GM21723 (cell line): Measurements from ENCODE around the gene ETFDH.
"Not testable (repeated sequence)": the region's sequence is repeated elsewhere in the genome, so short reads cannot be mapped to it uniquely, and the experiment has no call there.

Experiments used
- ATAC-seq: cut with Tn5 transposase; IDR thresholded peaks from one replicate; pipeline ENCODE4 v1.9.1; 2021; ENCODE audit warnings: mild to moderate bottlenecking, moderate library complexity; ENCODE audit not compliant: unreplicated experiment

ETFDH gene

GRCh38 chr4:158671915-158672806 is at the start of gene ETFDH:
ETFDH (plus strand) TSS chr4:158672296; CDS start chr4:158672457, 161 bp downstream.
- peak; percentile 86 for ATAC-seq

- ATAC-seq: peak; percentile 95
Measured at GRCh38 chr4:158624889-158625478, 47.1 kb upstream of the ETFDH start.

GRCh38 chr4:158625544-158625943 is 46.6 kb upstream of the ETFDH start:
- ATAC-seq: no peak

GRCh38 chr4:158630893-158631292 is 41.2 kb upstream of the ETFDH start:
- ATAC-seq: no peak

GRCh38 chr4:158636619-158637018 is 35.5 kb upstream of the ETFDH start:
- ATAC-seq: no peak

- ATAC-seq: no peak
Measured at GRCh38 chr4:158644356-158644755, 27.7 kb upstream of the ETFDH start.

GRCh38 chr4:158644760-158645159 is 27.3 kb upstream of the ETFDH start:
- no peak for ATAC-seq

- ATAC-seq: no peak
Measured at GRCh38 chr4:158649111-158649680, 22.9 kb upstream of the ETFDH start.

GRCh38 chr4:158652920-158653319 is 19.2 kb upstream of the ETFDH start:
- ATAC-seq: no peak

GRCh38 chr4:158656439-158656838 is 15.7 kb upstream of the ETFDH start:
- ATAC-seq: no peak

- ATAC-seq: no peak
Measured at GRCh38 chr4:158657291-158657690, 14.8 kb upstream of the ETFDH start.

GRCh38 chr4:158663255-158663654 is 8.8 kb upstream of the ETFDH start:
- not testable (repeated sequence) for ATAC-seq

- not testable (repeated sequence) for ATAC-seq
Measured at GRCh38 chr4:158663707-158664625, 8.1 kb upstream of the ETFDH start.

GRCh38 chr4:158664806-158665205 is 7.3 kb upstream of the ETFDH start:
- no peak for ATAC-seq

- ATAC-seq: no peak
Measured at GRCh38 chr4:158666892-158667291, 5.2 kb upstream of the ETFDH start.

GRCh38 chr4:158667651-158668198 is 4.4 kb upstream of the ETFDH start:
- ATAC-seq: no peak

- ATAC-seq: no peak
Measured at GRCh38 chr4:158669310-158669709, 2.8 kb upstream of the ETFDH start.

GRCh38 chr4:158670975-158671664 is 976 bp upstream of the ETFDH start:
- peak; percentile 36 for ATAC-seq

GRCh38 chr4:158671665-158671914 is 506 bp upstream of the ETFDH start, which contains the start of gene C4orf46:
C4orf46 (minus strand) TSS chr4:158671887; CDS start chr4:158671801, 86 bp downstream.
- no peak for ATAC-seq

GRCh38 chr4:158673633-158674032 is 1.5 kb downstream of the ETFDH start:
- ATAC-seq: no peak
